GM19452 (cell line): ENCODE data around the gene SUN3.
"Not testable (repeated sequence)": the region's sequence is repeated elsewhere in the genome, so short reads cannot be mapped to it uniquely, and the experiment has no call there.

Experiments
- ATAC-seq: cut with Tn5 transposase; IDR thresholded peaks from one replicate; pipeline ENCODE4 v1.9.1; 2021; ENCODE audit not compliant: unreplicated experiment

The SUN3 gene

GRCh38 chr7:47946581-47947354 is 82.1 kb downstream of the SUN3 start:
- ATAC-seq: no peak

DNA sequence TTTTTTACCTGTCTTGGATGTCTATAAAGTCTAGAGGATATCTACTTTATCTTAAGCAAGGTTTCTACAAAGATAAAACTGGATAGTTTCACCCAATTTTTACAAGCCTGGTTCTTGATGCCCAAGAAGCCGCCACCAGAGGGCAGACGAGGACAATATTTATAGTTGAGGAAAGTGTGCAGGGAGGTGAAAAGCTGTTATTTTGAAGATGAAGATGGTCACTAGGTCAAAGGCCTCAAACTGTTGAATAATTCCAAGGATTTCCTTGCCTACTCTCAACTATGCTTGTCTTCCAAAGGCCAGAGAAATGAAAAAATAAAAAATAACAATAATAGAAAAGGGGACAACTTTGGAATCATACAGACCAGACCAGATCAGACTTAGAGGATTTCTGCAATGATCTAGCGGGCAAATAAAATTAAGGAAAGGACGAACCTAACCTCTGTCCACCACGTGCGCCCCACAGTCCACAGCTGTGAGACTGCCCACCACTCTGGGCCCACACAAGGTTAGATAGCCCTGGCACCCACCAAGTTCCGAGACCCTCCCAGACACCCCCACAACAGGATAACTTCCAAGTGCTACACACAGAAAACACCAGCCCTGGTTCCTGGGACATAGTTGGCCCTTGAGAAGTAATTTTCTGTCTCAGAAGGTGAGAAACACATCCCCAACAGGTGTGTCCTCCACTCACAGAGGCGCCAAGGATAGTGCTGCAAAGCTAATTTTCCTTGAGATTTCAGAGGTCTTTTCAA is 83.5 kb downstream of the SUN3 start:
- peak; percentile 60 for ATAC-seq

DNA sequence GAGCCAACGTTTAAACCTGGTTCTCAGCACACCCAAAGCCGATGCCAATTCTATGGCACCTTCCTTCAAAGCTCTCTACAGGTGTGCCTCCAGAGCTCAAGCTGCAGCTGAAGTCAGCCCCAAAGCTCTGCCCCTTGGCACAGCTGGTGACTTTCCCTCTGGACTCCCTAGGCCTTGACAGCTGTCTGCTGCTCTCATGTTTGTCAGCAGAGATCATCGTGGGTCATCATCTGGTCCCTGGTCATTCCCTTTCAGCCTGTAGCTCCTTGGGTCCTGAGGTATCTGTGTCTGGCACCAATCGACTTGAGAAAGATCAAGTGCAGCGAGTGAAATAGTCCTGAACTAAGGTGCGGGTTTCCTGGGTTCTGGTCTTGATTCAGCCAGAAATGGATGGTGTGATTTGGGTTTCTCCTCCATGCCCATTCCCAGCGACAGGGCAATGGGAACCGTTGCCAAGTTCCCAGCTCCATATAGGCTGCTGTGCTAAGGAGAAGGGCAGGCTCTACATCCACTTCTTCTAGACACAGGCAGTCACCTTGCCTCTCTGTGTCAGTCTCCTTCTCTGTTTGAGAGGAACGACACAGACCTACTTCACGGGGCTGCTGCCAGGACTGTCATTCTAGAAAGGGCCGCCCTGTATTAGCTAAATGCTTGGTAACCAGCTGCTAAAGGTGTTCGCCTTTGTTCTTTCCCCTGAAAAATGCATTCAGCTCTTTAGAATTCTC is 84.2 kb downstream of the SUN3 start:
- ATAC-seq: peak; percentile 19

GRCh38 chr7:47943676-47944474 is 85.0 kb downstream of the SUN3 start:
- ATAC-seq: no peak

DNA sequence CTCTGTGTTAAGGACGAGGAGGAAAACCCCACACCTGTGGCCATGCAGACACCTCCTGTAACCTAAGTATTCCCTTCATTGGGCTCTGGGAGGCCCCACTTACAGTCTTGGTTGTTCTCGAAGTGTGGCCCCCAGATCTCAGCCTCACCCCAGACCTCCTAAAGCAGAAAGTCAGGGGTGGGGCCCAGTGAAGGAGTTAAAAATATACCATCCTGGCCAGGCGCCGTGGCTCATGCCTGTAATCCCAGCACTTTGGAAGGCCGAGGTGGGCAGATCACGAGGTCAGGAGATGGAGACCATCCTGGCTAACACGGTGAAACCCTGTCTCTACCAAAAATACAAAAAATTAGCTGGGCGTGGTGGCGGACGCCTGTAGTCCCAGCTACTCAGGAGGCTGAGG is 86.3 kb downstream of the SUN3 start:
- not testable (repeated sequence) for ATAC-seq

DNA sequence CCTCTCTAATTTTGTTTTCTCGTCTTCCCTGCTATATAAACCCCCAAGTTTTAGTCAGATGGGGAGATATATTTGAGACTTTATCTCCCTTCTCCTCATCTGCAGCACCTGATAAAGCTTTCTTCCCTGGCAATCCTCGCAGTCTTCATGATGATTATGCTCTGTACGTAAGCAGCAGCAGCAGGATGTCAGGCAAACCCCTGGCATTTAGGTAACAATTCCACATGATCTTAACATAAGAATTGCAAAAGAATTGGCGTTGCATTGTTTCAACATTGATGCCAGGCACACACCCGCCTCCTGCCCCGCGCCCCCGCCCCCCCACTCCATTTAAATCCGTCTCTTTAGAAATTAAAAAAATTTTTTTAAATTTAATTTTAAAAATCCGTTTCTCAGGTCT is 86.8 kb downstream of the SUN3 start:
- no peak for ATAC-seq

DNA sequence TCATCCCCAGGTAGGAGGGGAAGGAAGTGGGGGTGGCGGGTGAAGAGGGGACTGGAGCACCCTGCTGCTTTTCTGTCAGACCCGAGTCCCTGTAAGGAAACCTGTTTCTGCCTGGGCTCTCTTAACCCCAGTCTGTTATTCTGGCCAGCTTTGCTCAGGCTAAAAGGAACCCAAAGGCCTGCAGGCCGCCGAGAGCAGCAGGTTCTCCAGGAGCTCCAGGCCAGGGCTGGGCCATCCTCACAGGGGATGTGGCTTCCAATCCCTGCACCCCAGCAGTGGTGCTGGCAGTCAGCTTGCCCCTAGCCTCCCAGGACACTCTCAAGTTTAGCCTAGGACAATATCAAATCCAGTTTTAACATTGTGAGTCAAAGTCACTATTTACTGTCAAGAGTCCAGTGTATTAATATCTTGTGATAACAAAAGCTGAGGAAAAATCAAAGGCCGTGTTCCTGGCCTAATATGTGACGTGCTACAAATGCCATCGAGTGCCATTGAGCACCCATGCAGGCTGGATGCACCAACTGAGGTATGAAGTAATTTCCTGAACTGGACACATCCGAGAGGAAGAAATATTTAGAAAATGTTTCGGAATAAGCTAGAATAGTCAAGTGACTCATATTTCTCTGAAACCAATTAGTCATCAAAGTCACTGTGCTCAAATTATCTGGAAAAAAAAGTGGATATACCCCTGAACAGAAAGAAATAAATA is 87.6 kb downstream of the SUN3 start:
- no peak for ATAC-seq

GRCh38 chr7:47940088-47941013 is 88.6 kb downstream of the SUN3 start:
- ATAC-seq: no peak

- ATAC-seq: no peak
Measured at GRCh38 chr7:47939425-47940036, 89.4 kb downstream of the SUN3 start.

DNA sequence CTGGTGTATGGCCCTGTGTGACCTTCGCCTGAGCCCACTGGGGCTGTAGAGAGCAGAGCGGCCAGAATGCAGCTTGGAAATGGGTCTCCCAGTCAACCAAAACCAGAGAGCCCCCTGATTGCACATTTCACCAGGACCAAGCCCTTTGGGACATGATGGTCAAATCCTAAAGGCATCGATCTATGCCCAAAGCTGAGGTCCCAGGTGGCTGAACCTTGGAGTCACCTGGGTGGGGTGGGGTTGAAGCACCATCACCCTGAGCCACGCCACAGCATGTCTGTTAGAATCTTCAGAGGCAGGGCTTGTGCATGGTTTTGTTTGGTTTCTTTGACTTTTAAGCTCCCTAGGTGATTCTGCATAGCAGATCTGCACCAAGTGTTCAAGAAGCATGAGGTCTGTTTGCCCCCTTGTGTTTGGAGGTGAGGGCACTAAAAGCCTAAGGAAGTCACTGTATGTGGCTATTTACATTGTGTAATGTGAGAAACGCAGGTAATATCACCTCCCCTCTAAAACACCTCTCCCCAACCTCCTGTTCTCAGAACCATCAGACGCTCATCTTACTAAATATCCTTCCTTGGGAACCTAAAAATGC is 90.2 kb downstream of the SUN3 start:
- ATAC-seq: no peak

- peak; percentile 60 for ATAC-seq
Measured at GRCh38 chr7:47937711-47938573, 91.0 kb downstream of the SUN3 start.
